Measurements from ENCODE around the gene RAD51D. TPM values are rescaled to one million over a fixed set of nuclear protein-coding genes. Genes with fewer than 3 reads are reported as not detected.

RAD51D gene
- polyA plus RNA-seq, 1 of the 3 experiments (the other 2 are of a cell fraction), result 11.6 TPM

GRCh38 chr17:35044181-35044580 lies 75.5 kb downstream of the RAD51D start:
- Histone ChIP-seq H3K4me1 (ENCODE audit: control insufficient read depth in 1 of 2, insufficient read depth in 2 of 2, low read depth in 1 of 2, low read length in 1 of 2) (peaks cover 3 to 16% of the 10 kb centered on the region in 2 experiments; a peak in 2 of 4 replicates), H3K9me2 (no peaks in the 10 kb centered on the region), H4K20me1 (ENCODE audit: insufficient read depth) (0 out of 2 replicates have a peak, but pooled peaks cover 6% of the 10 kb centered on the region), H3K36me3 (replicated peaks in 1 of 2; ENCODE audit: control insufficient read depth in 1 of 2, insufficient read depth in 2 of 2, low read length in 1 of 2) (no peaks in the 10 kb centered on the region), H3K4me3 (ENCODE audit: low read depth in 2 of 2, low read length in 1 of 2) (no peak overlapping the region), H2AFZ (ENCODE audit: low read depth) (no peak overlapping the region), H3K27me3 (ENCODE audit: insufficient read depth) (no peaks in the 10 kb centered on the region), H3K79me2 (ENCODE audit: insufficient read depth) (peaks cover 38% of the 10 kb centered on the region), H3K27ac (ENCODE audit: low read depth in 2 of 2, low read length in 1 of 2) (no peak overlapping the region), H3K9ac (no peak overlapping the region), H3F3A (replicated peaks; ENCODE audit: insufficient read depth) (peaks cover 15% of the 10 kb centered on the region), H3K4me2 (no peak overlapping the region), H3K9me3 (no peaks in the 10 kb centered on the region)
- DNase-seq, result no peak
- WGBS (ENCODE audit: low lambda C conversion rate), result 99% methylated on average over 8 of the region's 8 CpGs
- ChIA-PET CTCF (no interaction called here), POLR2A (no interaction called here)
- TF ChIP-seq USF1 (IDR thresholded peaks at IDR 0.05; ENCODE audit: borderline replicate concordance, low read depth) (no peak), CHD2 (IDR thresholded peaks at IDR 0.05; ENCODE audit: low read length, partially characterized antibody) (no peak), REST (IDR thresholded peaks at IDR 0.05; ENCODE audit: low read depth, low read length) (no peak), RXRA (IDR thresholded peaks at IDR 0.05; ENCODE audit: borderline replicate concordance, low read depth) (no peak), FOXM1 (IDR thresholded peaks at IDR 0.05; ENCODE audit: low read depth) (no peak), USF2 (IDR thresholded peaks at IDR 0.05; ENCODE audit: borderline replicate concordance, low read depth, low read length) (no peak), FOSL2 (IDR thresholded peaks at IDR 0.05; ENCODE audit: borderline replicate concordance, low read depth) (no peak), MEF2A (IDR thresholded peaks at IDR 0.05; ENCODE audit: borderline replicate concordance, low read depth) (no peak), GABPA (IDR thresholded peaks at IDR 0.05; ENCODE audit: low read depth) (no peak), JUND (IDR thresholded peaks at IDR 0.05) (no peak)

Small RNA genes lying within 50 kb of the gene (small RNA-seq; reads per million reads assigned to genes)
- 0 to 9.5 (median 2.1) reads per million in 7 experiments for gene AC004223.1
- gene RNU6-840P, result 0 reads per million in 7 experiments

Other genes starting within 250 kb of the RAD51D start
- gene CCT6B, start 158.4 kb downstream of the RAD51D start, polyA plus RNA-seq (2012; rRNA removed), result 0.48 and 0.57 TPM in 2 replicates
- 7.8 and 8.8 TPM in 2 replicates for gene ZNF830, start 158.3 kb downstream of the RAD51D start, polyA plus RNA-seq (2012; rRNA removed)
- 25.7 and 28.6 TPM in 2 replicates for gene LIG3, start 139.3 kb downstream of the RAD51D start, polyA plus RNA-seq (2012; rRNA removed)
- 10.1 and 12.7 TPM in 2 replicates for gene RFFL, start 56.2 kb downstream of the RAD51D start, polyA plus RNA-seq (2012; rRNA removed)
- not detected in 2 replicates for gene FNDC8, start 1.8 kb upstream of the RAD51D start, polyA plus RNA-seq (2012; rRNA removed)
- 22.1 and 25.3 TPM in 2 replicates for gene NLE1, start 22.4 kb upstream of the RAD51D start, polyA plus RNA-seq (2012; rRNA removed)
- not detected in 2 replicates for gene UNC45B, start 28.0 kb upstream of the RAD51D start, polyA plus RNA-seq (2012; rRNA removed)
- gene SLC35G3, start 74.5 kb upstream of the RAD51D start, polyA plus RNA-seq (2012; rRNA removed), result not detected in 2 replicates
- gene SLFN5, start 123.2 kb upstream of the RAD51D start, polyA plus RNA-seq (2012; rRNA removed), result 1.4 and 1.9 TPM in 2 replicates